HEK293 (cell line): ENCODE measurements around the gene ALG10.

Source experiments
- EGR2 ChIP-seq: fragments of 450-650 bp; formaldehyde crosslinking; IDR thresholded peaks from 2 replicates; pipeline ENCODE4 v1.5.1; 2016; ENCODE audit warnings: low read depth, missing biosample characterization, missing genetic modification characterization
- HOXA7 ChIP-seq: sonication (generic); formaldehyde crosslinking; IDR thresholded peaks from 2 replicates; pipeline ENCODE4 v1.8.1; 2022; ENCODE audit warnings: missing genetic modification reagents, borderline replicate concordance
- OSR2 ChIP-seq: fragments of 450-650 bp; formaldehyde crosslinking; IDR thresholded peaks from 2 replicates; pipeline ENCODE4 v1.5.1; 2016; ENCODE audit warnings: missing biosample characterization, missing genetic modification characterization
- OVOL3 ChIP-seq: fragments of 450-650 bp; formaldehyde crosslinking; IDR thresholded peaks from 2 replicates; pipeline ENCODE4 v1.5.1; 2016; ENCODE audit warnings: missing biosample characterization, missing genetic modification characterization
- ZBTB8A ChIP-seq: fragments of 450-650 bp; formaldehyde crosslinking; IDR thresholded peaks from 2 replicates; pipeline ENCODE4 v1.5.1; 2016; ENCODE audit warnings: missing biosample characterization, missing genetic modification characterization
- ZIC2 ChIP-seq: fragments of 450-650 bp; formaldehyde crosslinking; IDR thresholded peaks from 2 replicates; pipeline ENCODE4 v1.5.1; 2016; ENCODE audit warnings: missing biosample characterization, missing genetic modification characterization
- ZNF121 ChIP-seq: fragments of 450-650 bp; formaldehyde crosslinking; IDR thresholded peaks from 2 replicates; pipeline ENCODE4 v1.5.1; 2016; ENCODE audit warnings: missing biosample characterization, missing genetic modification characterization
- ZNF132 ChIP-seq: fragments of 450-650 bp; formaldehyde crosslinking; IDR thresholded peaks from 2 replicates; pipeline ENCODE4 v1.5.1; 2017; ENCODE audit warnings: missing biosample characterization, missing genetic modification characterization, borderline replicate concordance
- ZNF174 ChIP-seq: fragments of 450-650 bp; formaldehyde crosslinking; IDR thresholded peaks from 2 replicates; pipeline ENCODE4 v1.5.0; 2017; ENCODE audit warnings: missing biosample characterization, mild to moderate bottlenecking, missing genetic modification characterization
- ZNF366 ChIP-seq: fragments of 450-650 bp; formaldehyde crosslinking; conservative IDR thresholded peaks from 2 replicates; pipeline ENCODE4 v1.5.1; 2016; ENCODE audit warnings: missing biosample characterization, missing genetic modification characterization
- ZNF404 ChIP-seq: fragments of 450-650 bp; formaldehyde crosslinking; IDR thresholded peaks from 2 replicates; pipeline ENCODE4 v1.5.1; 2017; ENCODE audit warnings: missing biosample characterization, missing genetic modification characterization
- ZNF473 ChIP-seq: fragments of 450-650 bp; formaldehyde crosslinking; IDR thresholded peaks from 2 replicates; pipeline ENCODE4 v1.5.1; 2017; ENCODE audit warnings: missing biosample characterization, missing genetic modification characterization
- ZNF555 ChIP-seq: fragments of 450-650 bp; formaldehyde crosslinking; conservative IDR thresholded peaks from 2 replicates; pipeline ENCODE4 v1.5.1; 2017; ENCODE audit warnings: missing biosample characterization, mild to moderate bottlenecking, missing genetic modification characterization, inconsistent platforms
- ZNF626 ChIP-seq: fragments of 450-650 bp; sonication (Bioruptor Pico); formaldehyde crosslinking; IDR thresholded peaks from 2 replicates; pipeline ENCODE4 v1.5.1; 2018; ENCODE audit warnings: missing biosample characterization, missing genetic modification characterization, inconsistent platforms
- ZNF768 ChIP-seq: fragments of 450-650 bp; formaldehyde crosslinking; IDR thresholded peaks from 2 replicates; pipeline ENCODE4 v1.5.1; 2018; ENCODE audit warnings: missing biosample characterization, mild to moderate bottlenecking, missing genetic modification characterization
- ZNF830 ChIP-seq: fragments of 450-650 bp; IDR thresholded peaks from 2 replicates; pipeline ENCODE4 v1.5.0; 2018; ENCODE audit warnings: missing biosample characterization, missing genetic modification characterization, low read depth, mild to moderate bottlenecking, moderate library complexity
- TF ChIP-seq, protein P1 (sequence below): fragments of 450-650 bp; formaldehyde crosslinking; IDR thresholded peaks from 2 replicates; pipeline ENCODE4 v1.5.1; 2016; ENCODE audit warnings: missing biosample characterization, missing genetic modification characterization
- TF ChIP-seq, protein P2 (sequence below): fragments of 450-650 bp; formaldehyde crosslinking; IDR thresholded peaks from 2 replicates; pipeline ENCODE4 v1.5.1; 2016; ENCODE audit warnings: missing biosample characterization, missing genetic modification characterization
- TF ChIP-seq, protein P3 (sequence below): fragments of 450-650 bp; formaldehyde crosslinking; IDR thresholded peaks from 2 replicates; pipeline ENCODE4 v1.5.1; 2017; ENCODE audit warnings: missing biosample characterization, mild to moderate bottlenecking, missing genetic modification characterization, moderate library complexity
- TF ChIP-seq, protein P4 (sequence below): fragments of 450-650 bp; formaldehyde crosslinking; IDR thresholded peaks from 2 replicates; pipeline ENCODE4 v1.5.1; 2016; ENCODE audit warnings: missing biosample characterization, missing genetic modification characterization, borderline replicate concordance
- TF ChIP-seq, protein P5 (sequence below): fragments of 450-650 bp; formaldehyde crosslinking; conservative IDR thresholded peaks from 2 replicates; pipeline ENCODE4 v1.5.1; 2016; ENCODE audit warnings: low read depth, missing biosample characterization, missing genetic modification characterization
- TF ChIP-seq, protein P6 (sequence below): fragments of 450-650 bp; formaldehyde crosslinking; optimal IDR thresholded peaks from 2 replicates; pipeline ENCODE3; 2016; ENCODE audit warnings: missing biosample characterization, mild to moderate bottlenecking, missing genetic modification characterization

ALG10 gene

DNA sequence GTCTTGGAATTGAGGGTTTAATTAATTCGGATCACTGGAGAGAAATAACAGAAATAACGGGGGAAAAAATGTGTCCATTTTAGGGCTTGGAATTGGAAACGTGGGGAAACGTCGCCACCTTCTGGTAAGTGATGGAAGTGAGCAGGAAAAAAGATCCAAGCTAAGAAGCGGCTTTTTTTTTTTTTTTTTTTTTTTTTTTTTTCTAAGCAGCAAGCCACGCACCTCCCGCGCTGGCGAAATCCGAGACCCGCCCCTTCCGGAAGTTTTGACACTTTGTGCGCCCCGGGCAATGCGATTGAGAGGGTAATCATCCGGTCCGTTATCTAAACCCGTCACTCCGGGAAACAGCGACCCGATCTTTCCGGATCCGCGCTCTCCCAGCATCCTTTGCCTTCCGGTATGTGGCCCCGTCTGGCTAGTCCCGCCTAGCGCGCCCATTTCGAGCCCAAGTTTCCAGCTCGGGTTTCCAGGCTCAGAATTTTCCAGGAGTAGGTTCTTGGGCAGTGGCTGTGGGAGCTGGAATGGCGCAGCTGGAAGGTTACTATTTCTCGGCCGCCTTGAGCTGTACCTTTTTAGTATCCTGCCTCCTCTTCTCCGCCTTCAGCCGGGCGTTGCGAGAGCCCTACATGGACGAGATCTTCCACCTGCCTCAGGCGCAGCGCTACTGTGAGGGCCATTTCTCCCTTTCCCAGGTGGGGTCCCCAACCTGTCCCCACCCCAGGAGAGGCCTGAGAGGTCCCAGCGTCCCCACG is at the start of gene ALG10 (continued):
- TF ChIP-seq ZNF132 (tag by site-specific recombination) (no peak), ZNF121 (tag by site-specific recombination) (no peak), ZNF830 (tag by site-specific recombination) (no peak), ZNF555 (tag by site-specific recombination) (no peak), OVOL3 (tag by site-specific recombination) (no peak), ZIC2 (tag by site-specific recombination) (no peak), ZNF626 (no peak), ZNF404 (tag by site-specific recombination) (no peak), ZNF366 (tag by site-specific recombination) (no peak), ZNF768 (tag by site-specific recombination) (no peak), ZNF473 (tag by site-specific recombination) (no peak), ZBTB8A (peak; percentile 97), ZNF174 (tag by site-specific recombination) (no peak), OSR2 (tag by site-specific recombination) (no peak), HOXA7 (CRISPR knock-in tag) (no peak), EGR2 (tag by site-specific recombination) (no peak)
- TF ChIP-seq, protein P1, sequence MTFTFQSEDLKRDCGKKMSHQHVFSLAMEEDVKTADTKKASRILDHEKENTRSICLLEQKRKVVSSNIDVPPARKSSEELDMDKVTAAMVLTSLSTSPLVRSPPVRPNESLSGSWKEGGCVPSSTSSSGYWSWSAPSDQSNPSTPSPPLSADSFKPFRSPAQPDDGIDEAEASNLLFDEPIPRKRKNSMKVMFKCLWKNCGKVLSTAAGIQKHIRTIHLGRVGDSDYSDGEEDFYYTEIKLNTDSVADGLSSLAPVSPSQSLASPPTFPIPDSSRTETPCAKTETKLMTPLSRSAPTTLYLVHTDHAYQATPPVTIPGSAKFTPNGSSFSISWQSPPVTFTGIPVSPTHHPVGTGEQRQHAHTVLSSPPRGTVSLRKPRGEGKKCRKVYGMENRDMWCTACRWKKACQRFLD (tag by site-specific recombination) = no peak
- TF ChIP-seq, protein P2, sequence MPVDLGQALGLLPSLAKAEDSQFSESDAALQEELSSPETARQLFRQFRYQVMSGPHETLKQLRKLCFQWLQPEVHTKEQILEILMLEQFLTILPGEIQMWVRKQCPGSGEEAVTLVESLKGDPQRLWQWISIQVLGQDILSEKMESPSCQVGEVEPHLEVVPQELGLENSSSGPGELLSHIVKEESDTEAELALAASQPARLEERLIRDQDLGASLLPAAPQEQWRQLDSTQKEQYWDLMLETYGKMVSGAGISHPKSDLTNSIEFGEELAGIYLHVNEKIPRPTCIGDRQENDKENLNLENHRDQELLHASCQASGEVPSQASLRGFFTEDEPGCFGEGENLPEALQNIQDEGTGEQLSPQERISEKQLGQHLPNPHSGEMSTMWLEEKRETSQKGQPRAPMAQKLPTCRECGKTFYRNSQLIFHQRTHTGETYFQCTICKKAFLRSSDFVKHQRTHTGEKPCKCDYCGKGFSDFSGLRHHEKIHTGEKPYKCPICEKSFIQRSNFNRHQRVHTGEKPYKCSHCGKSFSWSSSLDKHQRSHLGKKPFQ (tag by site-specific recombination) = no peak
- TF ChIP-seq, protein P3, sequence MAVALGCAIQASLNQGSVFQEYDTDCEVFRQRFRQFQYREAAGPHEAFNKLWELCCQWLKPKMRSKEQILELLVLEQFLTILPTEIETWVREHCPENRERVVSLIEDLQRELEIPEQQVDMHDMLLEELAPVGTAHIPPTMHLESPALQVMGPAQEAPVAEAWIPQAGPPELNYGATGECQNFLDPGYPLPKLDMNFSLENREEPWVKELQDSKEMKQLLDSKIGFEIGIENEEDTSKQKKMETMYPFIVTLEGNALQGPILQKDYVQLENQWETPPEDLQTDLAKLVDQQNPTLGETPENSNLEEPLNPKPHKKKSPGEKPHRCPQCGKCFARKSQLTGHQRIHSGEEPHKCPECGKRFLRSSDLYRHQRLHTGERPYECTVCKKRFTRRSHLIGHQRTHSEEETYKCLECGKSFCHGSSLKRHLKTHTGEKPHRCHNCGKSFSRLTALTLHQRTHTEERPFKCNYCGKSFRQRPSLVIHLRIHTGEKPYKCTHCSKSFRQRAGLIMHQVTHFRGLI (tag by site-specific recombination) = no peak
- TF ChIP-seq, protein P4, sequence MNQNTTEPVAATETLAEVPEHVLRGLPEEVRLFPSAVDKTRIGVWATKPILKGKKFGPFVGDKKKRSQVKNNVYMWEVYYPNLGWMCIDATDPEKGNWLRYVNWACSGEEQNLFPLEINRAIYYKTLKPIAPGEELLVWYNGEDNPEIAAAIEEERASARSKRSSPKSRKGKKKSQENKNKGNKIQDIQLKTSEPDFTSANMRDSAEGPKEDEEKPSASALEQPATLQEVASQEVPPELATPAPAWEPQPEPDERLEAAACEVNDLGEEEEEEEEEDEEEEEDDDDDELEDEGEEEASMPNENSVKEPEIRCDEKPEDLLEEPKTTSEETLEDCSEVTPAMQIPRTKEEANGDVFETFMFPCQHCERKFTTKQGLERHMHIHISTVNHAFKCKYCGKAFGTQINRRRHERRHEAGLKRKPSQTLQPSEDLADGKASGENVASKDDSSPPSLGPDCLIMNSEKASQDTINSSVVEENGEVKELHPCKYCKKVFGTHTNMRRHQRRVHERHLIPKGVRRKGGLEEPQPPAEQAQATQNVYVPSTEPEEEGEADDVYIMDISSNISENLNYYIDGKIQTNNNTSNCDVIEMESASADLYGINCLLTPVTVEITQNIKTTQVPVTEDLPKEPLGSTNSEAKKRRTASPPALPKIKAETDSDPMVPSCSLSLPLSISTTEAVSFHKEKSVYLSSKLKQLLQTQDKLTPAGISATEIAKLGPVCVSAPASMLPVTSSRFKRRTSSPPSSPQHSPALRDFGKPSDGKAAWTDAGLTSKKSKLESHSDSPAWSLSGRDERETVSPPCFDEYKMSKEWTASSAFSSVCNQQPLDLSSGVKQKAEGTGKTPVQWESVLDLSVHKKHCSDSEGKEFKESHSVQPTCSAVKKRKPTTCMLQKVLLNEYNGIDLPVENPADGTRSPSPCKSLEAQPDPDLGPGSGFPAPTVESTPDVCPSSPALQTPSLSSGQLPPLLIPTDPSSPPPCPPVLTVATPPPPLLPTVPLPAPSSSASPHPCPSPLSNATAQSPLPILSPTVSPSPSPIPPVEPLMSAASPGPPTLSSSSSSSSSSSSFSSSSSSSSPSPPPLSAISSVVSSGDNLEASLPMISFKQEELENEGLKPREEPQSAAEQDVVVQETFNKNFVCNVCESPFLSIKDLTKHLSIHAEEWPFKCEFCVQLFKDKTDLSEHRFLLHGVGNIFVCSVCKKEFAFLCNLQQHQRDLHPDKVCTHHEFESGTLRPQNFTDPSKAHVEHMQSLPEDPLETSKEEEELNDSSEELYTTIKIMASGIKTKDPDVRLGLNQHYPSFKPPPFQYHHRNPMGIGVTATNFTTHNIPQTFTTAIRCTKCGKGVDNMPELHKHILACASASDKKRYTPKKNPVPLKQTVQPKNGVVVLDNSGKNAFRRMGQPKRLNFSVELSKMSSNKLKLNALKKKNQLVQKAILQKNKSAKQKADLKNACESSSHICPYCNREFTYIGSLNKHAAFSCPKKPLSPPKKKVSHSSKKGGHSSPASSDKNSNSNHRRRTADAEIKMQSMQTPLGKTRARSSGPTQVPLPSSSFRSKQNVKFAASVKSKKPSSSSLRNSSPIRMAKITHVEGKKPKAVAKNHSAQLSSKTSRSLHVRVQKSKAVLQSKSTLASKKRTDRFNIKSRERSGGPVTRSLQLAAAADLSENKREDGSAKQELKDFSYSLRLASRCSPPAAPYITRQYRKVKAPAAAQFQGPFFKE (tag by site-specific recombination) = no peak
- TF ChIP-seq, protein P5, sequence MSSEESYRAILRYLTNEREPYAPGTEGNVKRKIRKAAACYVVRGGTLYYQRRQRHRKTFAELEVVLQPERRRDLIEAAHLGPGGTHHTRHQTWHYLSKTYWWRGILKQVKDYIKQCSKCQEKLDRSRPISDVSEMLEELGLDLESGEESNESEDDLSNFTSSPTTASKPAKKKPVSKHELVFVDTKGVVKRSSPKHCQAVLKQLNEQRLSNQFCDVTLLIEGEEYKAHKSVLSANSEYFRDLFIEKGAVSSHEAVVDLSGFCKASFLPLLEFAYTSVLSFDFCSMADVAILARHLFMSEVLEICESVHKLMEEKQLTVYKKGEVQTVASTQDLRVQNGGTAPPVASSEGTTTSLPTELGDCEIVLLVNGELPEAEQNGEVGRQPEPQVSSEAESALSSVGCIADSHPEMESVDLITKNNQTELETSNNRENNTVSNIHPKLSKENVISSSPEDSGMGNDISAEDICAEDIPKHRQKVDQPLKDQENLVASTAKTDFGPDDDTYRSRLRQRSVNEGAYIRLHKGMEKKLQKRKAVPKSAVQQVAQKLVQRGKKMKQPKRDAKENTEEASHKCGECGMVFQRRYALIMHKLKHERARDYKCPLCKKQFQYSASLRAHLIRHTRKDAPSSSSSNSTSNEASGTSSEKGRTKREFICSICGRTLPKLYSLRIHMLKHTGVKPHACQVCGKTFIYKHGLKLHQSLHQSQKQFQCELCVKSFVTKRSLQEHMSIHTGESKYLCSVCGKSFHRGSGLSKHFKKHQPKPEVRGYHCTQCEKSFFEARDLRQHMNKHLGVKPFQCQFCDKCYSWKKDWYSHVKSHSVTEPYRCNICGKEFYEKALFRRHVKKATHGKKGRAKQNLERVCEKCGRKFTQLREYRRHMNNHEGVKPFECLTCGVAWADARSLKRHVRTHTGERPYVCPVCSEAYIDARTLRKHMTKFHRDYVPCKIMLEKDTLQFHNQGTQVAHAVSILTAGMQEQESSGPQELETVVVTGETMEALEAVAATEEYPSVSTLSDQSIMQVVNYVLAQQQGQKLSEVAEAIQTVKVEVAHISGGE (tag by site-specific recombination) = peak; percentile 98
- TF ChIP-seq, protein P6, sequence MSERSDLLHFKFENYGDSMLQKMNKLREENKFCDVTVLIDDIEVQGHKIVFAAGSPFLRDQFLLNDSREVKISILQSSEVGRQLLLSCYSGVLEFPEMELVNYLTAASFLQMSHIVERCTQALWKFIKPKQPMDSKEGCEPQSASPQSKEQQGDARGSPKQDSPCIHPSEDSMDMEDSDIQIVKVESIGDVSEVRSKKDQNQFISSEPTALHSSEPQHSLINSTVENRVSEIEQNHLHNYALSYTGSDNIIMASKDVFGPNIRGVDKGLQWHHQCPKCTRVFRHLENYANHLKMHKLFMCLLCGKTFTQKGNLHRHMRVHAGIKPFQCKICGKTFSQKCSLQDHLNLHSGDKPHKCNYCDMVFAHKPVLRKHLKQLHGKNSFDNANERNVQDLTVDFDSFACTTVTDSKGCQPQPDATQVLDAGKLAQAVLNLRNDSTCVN (tag by site-specific recombination) = peak; percentile 53
